GM20000 (cell line): ENCODE measurements around the gene PTPRN2.

ENCODE experiments used
- DNase-seq: peaks from one replicate; pipeline ENCODE4 v3.0.0; 2012; ENCODE audit warnings: low spot score
- CTCF ChIP-seq: IDR thresholded peaks from 2 replicates; pipeline ENCODE4 v1.5.1; 2012; ENCODE audit warnings: mild to moderate bottlenecking, control low read depth; ENCODE audit errors: extremely low read depth, missing control alignments

The PTPRN2 gene

GRCh38 chr7:158133057-158133456 lies 454.6 kb downstream of the PTPRN2 start:
- no peak for TF ChIP-seq CTCF
- no peak for DNase-seq

- no peak for TF ChIP-seq CTCF
- DNase-seq: no peak
Observed at GRCh38 chr7:158130023-158130409, 457.6 kb downstream of the PTPRN2 start.

GRCh38 chr7:158129037-158130022 lies 458.3 kb downstream of the PTPRN2 start:
- TF ChIP-seq CTCF: no peak
- no peak for DNase-seq

- no peak for TF ChIP-seq CTCF
Observed at GRCh38 chr7:158128572-158128971, 459.1 kb downstream of the PTPRN2 start.

GRCh38 chr7:158127241-158127640 lies 460.4 kb downstream of the PTPRN2 start:
- no peak for DNase-seq
- no peak for TF ChIP-seq CTCF

More at GRCh38 chr7:158128572-158128971, 459.1 kb downstream of the PTPRN2 start:
- DNase-seq: no peak

- TF ChIP-seq CTCF: no peak
- no peak for DNase-seq
Observed at GRCh38 chr7:158126661-158127060, 461.0 kb downstream of the PTPRN2 start.

- no peak for TF ChIP-seq CTCF
- no peak for DNase-seq
Observed at GRCh38 chr7:158125721-158126120, 461.9 kb downstream of the PTPRN2 start.
